ENCODE results near the gene TTYH1. TPM values are rescaled to one million over a fixed set of nuclear protein-coding genes. Genes with fewer than 3 reads are reported as not detected.
"Not testable (repeated sequence)": the region's sequence is repeated elsewhere in the genome, so short reads cannot be mapped to it uniquely, and the experiment has no call there.

TTYH1 gene
- total RNA-seq, 1 donor from 2014 or later, result not detected

- DNase-seq (ENCODE audit: low read depth) (no peak), FAIRE-seq (no peak)
- no peak for TF ChIP-seq CTCF (IDR thresholded peaks at IDR 0.05; ENCODE audit: insufficient read depth, low read length, severe bottlenecking)
- H3K36me3 ChIP-seq (ENCODE audit: control insufficient read depth, insufficient read depth, low read length), result no peaks in the 10 kb centered on the region
- no peak overlapping the region for H3K4me3 ChIP-seq (ENCODE audit: low read depth, low read length)
- no peaks in the 10 kb centered on the region for H3K27me3 ChIP-seq (ENCODE audit: control insufficient read depth, insufficient read depth, low read length)
These were observed 41.3 kb upstream of the TTYH1 start for GRCh38 chr19:54373781-54374631.

GRCh38 chr19:54375181-54375938, 39.9 kb upstream of the TTYH1 start:
- H3K36me3 ChIP-seq (ENCODE audit: control insufficient read depth, insufficient read depth, low read length); H3K4me3 ChIP-seq (ENCODE audit: low read depth, low read length); DNase-seq (ENCODE audit: low read depth); H3K27me3 ChIP-seq (ENCODE audit: control insufficient read depth, insufficient read depth, low read length): not testable (repeated sequence)
- FAIRE-seq, result peak; percentile 88

GRCh38 chr19:54376610-54377285, 38.5 kb upstream of the TTYH1 start:
- Histone ChIP-seq H3K4me3 (ENCODE audit: low read depth, low read length) (no peak overlapping the region), H3K27me3 (ENCODE audit: control insufficient read depth, insufficient read depth, low read length) (no peaks in the 10 kb centered on the region), H3K36me3 (ENCODE audit: control insufficient read depth, insufficient read depth, low read length) (no peaks in the 10 kb centered on the region)
- DNase-seq (ENCODE audit: low read depth) (no peak), FAIRE-seq (no peak)
- TF ChIP-seq CTCF (IDR thresholded peaks at IDR 0.05; ENCODE audit: insufficient read depth, low read length, severe bottlenecking), result no peak

- Histone ChIP-seq H3K4me3 (ENCODE audit: low read depth, low read length) (no peak overlapping the region), H3K36me3 (ENCODE audit: control insufficient read depth, insufficient read depth, low read length) (no peaks in the 10 kb centered on the region), H3K27me3 (ENCODE audit: control insufficient read depth, insufficient read depth, low read length) (no peaks in the 10 kb centered on the region)
- no peak for FAIRE-seq
- TF ChIP-seq CTCF (IDR thresholded peaks at IDR 0.05; ENCODE audit: insufficient read depth, low read length, severe bottlenecking), result no peak
- DNase-seq (ENCODE audit: low read depth), result no peak
These were observed 36.0 kb upstream of the TTYH1 start for GRCh38 chr19:54379187-54379678.

GRCh38 chr19:54380897-54381296, 34.4 kb upstream of the TTYH1 start:
- no peak for TF ChIP-seq CTCF (IDR thresholded peaks at IDR 0.05; ENCODE audit: insufficient read depth, low read length, severe bottlenecking)
- H3K4me3 ChIP-seq (ENCODE audit: low read depth, low read length), result no peak overlapping the region
- H3K36me3 ChIP-seq (ENCODE audit: control insufficient read depth, insufficient read depth, low read length), result no peaks in the 10 kb centered on the region
- H3K27me3 ChIP-seq (ENCODE audit: control insufficient read depth, insufficient read depth, low read length), result no peaks in the 10 kb centered on the region
- FAIRE-seq (no peak), DNase-seq (ENCODE audit: low read depth) (no peak)

- not testable (repeated sequence) for H3K4me3 ChIP-seq (ENCODE audit: low read depth, low read length); H3K36me3 ChIP-seq (ENCODE audit: control insufficient read depth, insufficient read depth, low read length); H3K27me3 ChIP-seq (ENCODE audit: control insufficient read depth, insufficient read depth, low read length); DNase-seq (ENCODE audit: low read depth); FAIRE-seq
These were observed 33.2 kb upstream of the TTYH1 start for GRCh38 chr19:54382041-54382440.
